Keratinocyte (primary cell): ENCODE results near the gene MAPK12.

Experiments
- CTCF ChIP-seq, 3 experiments: IDR thresholded peaks in 1 of 3; conservative IDR thresholded peaks in 1 of 3; optimal IDR thresholded peaks in 1 of 3; 2 replicates in 2 of 3; 3 replicates in 1 of 3; pipeline versions ENCODE3 to v1.5.1; 2011; ENCODE audit warnings: low read length in 3 of 3, mild to moderate bottlenecking in 3 of 3, moderate library complexity in 2 of 3, control low read depth in 1 of 3, inconsistent platforms in 1 of 3; ENCODE audit not compliant: insufficient read depth in 2 of 3; ENCODE audit errors: extremely low read depth in 1 of 3
- EZH2 ChIP-seq: IDR thresholded peaks from one replicate; pipeline ENCODE4 v1.6.1; 2012; ENCODE audit warnings: inconsistent platforms, mild to moderate bottlenecking, low read length, moderate library complexity

DNA sequence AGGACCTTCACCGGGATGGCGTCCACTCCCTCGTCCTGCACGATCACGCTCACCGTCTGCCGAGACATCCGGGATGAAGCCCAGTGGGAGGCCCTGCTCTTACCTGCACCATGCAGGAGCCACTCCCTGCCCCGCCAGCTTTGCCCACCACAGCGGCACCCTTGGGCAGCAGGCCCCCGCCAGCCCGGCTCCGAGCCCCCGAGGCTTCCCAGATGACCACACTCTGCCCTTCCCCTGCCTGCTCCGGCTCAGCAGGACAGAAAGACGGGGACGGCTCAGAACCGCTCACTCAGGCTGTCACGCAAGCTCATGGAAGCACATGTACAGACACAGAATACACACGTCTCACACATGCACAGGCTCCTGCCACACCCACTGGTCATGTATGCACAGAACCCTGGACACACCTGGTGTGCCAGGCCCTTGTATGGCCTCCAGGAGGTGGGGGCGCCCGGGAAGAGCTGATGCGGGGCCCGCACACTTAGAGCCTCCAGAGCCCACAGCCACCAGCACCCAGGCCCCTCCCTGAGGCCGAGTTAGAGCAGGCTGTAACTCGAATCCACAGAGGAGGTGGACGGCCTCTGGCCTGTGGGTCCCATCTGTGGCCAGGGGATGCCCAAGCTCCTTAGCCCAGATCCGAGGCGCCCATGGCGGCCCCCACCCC is 17.6 kb upstream of the MAPK12 start:
- TF ChIP-seq CTCF (optimal IDR thresholded peaks at IDR 0.05 in 1 of 3, IDR thresholded peaks at IDR 0.05 in 1 of 3, conservative IDR thresholded peaks at IDR 0.05 in 1 of 3; ENCODE audit: extremely low read depth in 1 of 3, insufficient read depth in 2 of 3, low read length in 3 of 3) = no peak
- TF ChIP-seq EZH2 = no peak
